Smooth muscle cell (in vitro differentiated cells): Measurements from ENCODE around the gene HAUS1. TPM values are rescaled to one million over a fixed set of nuclear protein-coding genes. Genes with fewer than 3 reads are reported as not detected.
"Not testable (repeated sequence)": the region's sequence is repeated elsewhere in the genome, so short reads cannot be mapped to it uniquely, and the experiment has no call there.

Source experiments
- DNase-seq: peaks from one replicate; lab custom pipeline; 2025; ENCODE audit not compliant: unreplicated experiment; lab: John Stamatoyannopoulos, UW
- H2AFZ ChIP-seq: fragments of 200-600 bp; sonication (generic); 2 replicates; pipeline ENCODE4 v1.6.0; 2016; ENCODE audit warnings: antibody characterized with exemption, low read depth, mild to moderate bottlenecking
- H3F3A ChIP-seq: fragments of 200-600 bp; sonication (generic); 2 replicates; pipeline ENCODE4 v1.6.0; 2017; ENCODE audit warnings: antibody characterized with exemption, low read depth
- H3K27ac ChIP-seq: fragments of 200-600 bp; sonication (generic); 2 replicates; pipeline ENCODE4 v1.5.1; 2016; ENCODE audit warnings: low read depth, mild to moderate bottlenecking
- H3K27me3 ChIP-seq: fragments of 200-600 bp; sonication (generic); 2 replicates; pipeline ENCODE4 v1.6.1; 2016; ENCODE audit warnings: low read depth, mild to moderate bottlenecking
- H3K36me3 ChIP-seq: fragments of 200-600 bp; sonication (generic); 2 replicates; pipeline ENCODE4 v1.5.1; 2016; ENCODE audit warnings: low read depth
- H3K4me1 ChIP-seq: fragments of 200-600 bp; sonication (generic); 2 replicates; pipeline ENCODE4 v1.5.1; 2016; ENCODE audit warnings: low read depth
- H3K4me2 ChIP-seq: fragments of 200-600 bp; sonication (generic); 2 replicates; pipeline ENCODE4 v1.6.0; 2016; ENCODE audit warnings: mild to moderate bottlenecking
- H3K4me3 ChIP-seq: fragments of 200-600 bp; sonication (generic); 2 replicates; pipeline ENCODE4 v1.5.1; 2016; ENCODE audit warnings: mild to moderate bottlenecking
- H3K79me2 ChIP-seq: fragments of 200-600 bp; sonication (generic); 2 replicates; pipeline ENCODE4 v1.6.0; 2016; ENCODE audit warnings: low read depth, mild to moderate bottlenecking
- H3K9ac ChIP-seq: fragments of 200-600 bp; sonication (generic); 2 replicates; pipeline ENCODE4 v1.6.0; 2016; ENCODE audit warnings: low read depth
- H3K9me3 ChIP-seq: fragments of 200-600 bp; sonication (generic); replicated peaks from 2 replicates; pipeline ENCODE4 v1.5.1; 2016; ENCODE audit warnings: low read depth
- H4K20me1 ChIP-seq: fragments of 200-600 bp; sonication (generic); 2 replicates; pipeline ENCODE4 v1.6.0; 2016; ENCODE audit warnings: low read depth
- CTCF ChIP-seq: fragments of 200-600 bp; sonication (generic); IDR thresholded peaks from 2 replicates; pipeline ENCODE4 v1.5.1; 2017; ENCODE audit warnings: borderline replicate concordance, mild to moderate bottlenecking, antibody characterized with exemption; ENCODE audit not compliant: insufficient read depth, poor library complexity, severe bottlenecking
- WGBS: methylation state at CpG from one replicate; pipeline ENCODE4 v1.1.7; 2016; ENCODE audit warnings: low lambda C conversion rate; 5-methylcytosine and 5-hydroxymethylcytosine counted together
- polyA plus RNA-seq: library from polyadenylated mRNA; unstranded; fragments of >200 nt; fragmentation: Nextera tagmentation; extraction: Ambion mirVana; gene quantifications from 2 replicates; pipeline ENCODE4 v1.2.1, GENCODE V29; 2016
- total RNA-seq: library from RNA; depleted of rRNA; stranded (reverse); fragments of >200 nt; gene quantifications from 2 replicates; pipeline ENCODE4 v1.2.3, GENCODE V29; 2014

HAUS1 gene
- total and polyA plus RNA-seq, 2 experiments from 2014 or later, result 44.2 to 50.6 TPM

DNA sequence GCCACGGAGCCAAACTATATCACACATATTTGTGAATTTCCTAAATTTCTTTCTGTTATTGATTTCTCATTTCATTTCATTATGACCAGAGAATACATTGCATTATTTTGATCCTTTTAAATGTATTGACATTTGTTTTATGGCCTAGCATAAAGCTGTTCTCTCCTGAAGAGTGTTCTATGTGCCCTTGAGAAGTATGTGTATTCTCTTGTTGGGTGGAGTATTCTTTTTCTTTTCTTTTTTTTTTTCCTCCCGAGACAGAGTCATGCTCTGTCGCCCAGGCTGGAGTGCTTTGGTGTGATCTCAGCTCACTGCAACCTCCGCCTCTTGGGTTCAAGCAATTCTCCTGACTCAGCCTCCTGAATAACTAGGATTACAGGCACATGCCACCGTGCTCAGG, 5.2 kb downstream of the HAUS1 start:
- H3K4me3 ChIP-seq, result no peak overlapping the region
- no peaks in the 10 kb centered on the region for H3K36me3 ChIP-seq
- no peak for DNase-seq
- peaks cover 14% of the 10 kb centered on the region for H3K79me2 ChIP-seq
- no peak for TF ChIP-seq CTCF
- H3K4me1 ChIP-seq, result peaks cover 4% of the 10 kb centered on the region
- no peak overlapping the region for H3K27ac ChIP-seq
- 91% methylated on average over 5 of the region's 5 CpGs for WGBS
- H4K20me1 ChIP-seq, result no peaks in the 10 kb centered on the region
- no peak overlapping the region for H2AFZ ChIP-seq
- no peaks in the 10 kb centered on the region for H3K27me3 ChIP-seq
- H3K9me3 ChIP-seq, result no peaks in the 10 kb centered on the region
- no peak overlapping the region for H3K9ac ChIP-seq
- H3F3A ChIP-seq, result no peaks in the 10 kb centered on the region
- no peak overlapping the region for H3K4me2 ChIP-seq

- Histone ChIP-seq H3K27ac (no peak overlapping the region), H3F3A (no peaks in the 10 kb centered on the region), H3K9ac (no peak overlapping the region), H3K4me3 (no peak overlapping the region), H3K4me2 (no peak overlapping the region), H2AFZ (no peak overlapping the region), H3K27me3 (no peaks in the 10 kb centered on the region), H3K79me2 (peaks cover 10% of the 10 kb centered on the region), H4K20me1 (no peaks in the 10 kb centered on the region), H3K4me1 (no peaks in the 10 kb centered on the region), H3K9me3 (no peaks in the 10 kb centered on the region), H3K36me3 (no peaks in the 10 kb centered on the region)
- 85% methylated on average over 3 of the region's 3 CpGs for WGBS
- TF ChIP-seq CTCF, result no peak
- DNase-seq, result no peak
Measured at GRCh38 chr18:46110406-46110805, 6.2 kb downstream of the HAUS1 start.

DNA sequence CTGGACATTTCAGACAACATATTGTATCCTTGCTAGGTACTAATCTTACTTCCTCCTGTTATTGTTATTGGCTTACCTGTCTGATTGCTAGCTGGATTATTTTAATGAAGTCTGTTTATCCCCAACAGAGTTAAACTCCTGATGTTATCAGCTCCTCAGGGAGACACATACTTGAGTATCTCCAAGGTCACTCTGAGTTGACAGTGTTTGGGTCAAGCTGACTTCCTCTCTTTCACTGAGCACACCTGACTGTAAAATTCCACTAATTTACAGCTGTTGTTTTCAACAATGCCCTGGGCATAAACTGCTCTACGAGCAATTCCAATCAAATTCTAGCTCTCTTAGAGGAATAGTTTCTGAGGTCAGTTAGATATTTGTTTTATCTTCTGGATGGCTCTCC, 9.6 kb downstream of the HAUS1 start:
- 75% methylated on average over 1 of the region's 1 CpG for WGBS
- no peak for TF ChIP-seq CTCF
- Histone ChIP-seq H3K9ac (no peak overlapping the region), H3K27ac (no peak overlapping the region), H4K20me1 (no peaks in the 10 kb centered on the region), H3K79me2 (no peaks in the 10 kb centered on the region), H3K4me3 (no peak overlapping the region), H3K4me1 (no peaks in the 10 kb centered on the region), H3K4me2 (no peak overlapping the region), H3K9me3 (no peaks in the 10 kb centered on the region), H2AFZ (no peak overlapping the region), H3K36me3 (no peaks in the 10 kb centered on the region), H3K27me3 (no peaks in the 10 kb centered on the region), H3F3A (no peaks in the 10 kb centered on the region)
- no peak for DNase-seq

DNA sequence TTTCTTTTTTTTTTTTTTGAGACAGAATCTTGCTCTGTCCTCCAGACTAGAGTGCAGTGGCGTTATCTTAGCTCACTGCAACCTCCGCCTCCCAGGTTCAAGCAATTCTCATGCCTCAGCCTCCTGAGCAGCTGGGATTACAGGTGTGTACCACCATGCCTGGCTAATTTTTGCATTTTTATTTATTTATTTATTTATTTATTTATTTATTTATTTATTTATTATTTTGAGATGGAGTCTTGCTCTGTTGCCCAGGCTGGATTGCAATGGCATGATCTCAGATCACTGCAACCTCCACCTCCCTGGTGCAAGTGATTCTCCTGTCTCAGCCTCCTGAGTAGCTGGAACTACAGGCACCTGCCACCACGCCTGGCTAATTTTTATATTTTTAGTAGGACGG, 22.4 kb downstream of the HAUS1 start:
- not testable (repeated sequence) for H3K27ac ChIP-seq, H2AFZ ChIP-seq, DNase-seq, H3K4me1 ChIP-seq, H3K9ac ChIP-seq, H3K4me3 ChIP-seq, H4K20me1 ChIP-seq, H3K4me2 ChIP-seq, H3K79me2 ChIP-seq, H3F3A ChIP-seq, H3K9me3 ChIP-seq, H3K27me3 ChIP-seq
- H3K36me3 ChIP-seq, result peaks cover 14% of the 10 kb centered on the region
- WGBS, result 98% methylated on average over 4 of the region's 4 CpGs
